ENCODE results near the gene CD109.

- no peak for TF ChIP-seq EZH2 (IDR thresholded peaks at IDR 0.05; ENCODE audit: borderline replicate concordance, control insufficient read depth, low read depth, low read length)
- TF ChIP-seq NFIC (IDR thresholded peaks at IDR 0.05; ENCODE audit: low read depth, low read length) = no peak
- TF ChIP-seq BRCA1 (IDR thresholded peaks at IDR 0.05; ENCODE audit: low read depth, low read length) = no peak
- no peak for TF ChIP-seq CHD2 (IDR thresholded peaks at IDR 0.05; ENCODE audit: borderline replicate concordance, low read depth, low read length)
- no peak for TF ChIP-seq POLR2AphosphoS5 (IDR thresholded peaks at IDR 0.05; ENCODE audit: low read length)
Measured at GRCh38 chr6:73731285-73731684, 35.3 kb downstream of the CD109 start.
